A673 (cell line): ENCODE data around the gene ANKRD44. TPM values are rescaled to one million over a fixed set of nuclear protein-coding genes. Genes with fewer than 3 reads are reported as not detected.
A peak's percentile ranks its signal among the peaks of the same experiment; 100 is the strongest.

Source experiments
- BruUV-seq: library from RNA; stranded (reverse); fragments of 400-500 nt; replicated peaks from 2 replicates; lab custom pipeline; 2021; lab: Mats Ljungman, UMichigan
- CTCF ChIA-PET: fragments of 300-600 bp; sonication (Branson Sonifier 250); formaldehyde crosslinking; loops from one replicate; lab custom pipeline; 2022; ENCODE audit warnings: antibody characterized with exemption; lab: Charles Lee
- POLR2A ChIA-PET: fragments of 300-600 bp; sonication (Branson Sonifier 250); formaldehyde crosslinking; loops from one replicate; lab custom pipeline; 2022; ENCODE audit warnings: antibody characterized with exemption; ENCODE audit not compliant: low non-redundant PET; lab: Charles Lee
- DNase-seq: peaks from one replicate; pipeline ENCODE4 v3.0.0-alpha.2; 2015; ENCODE audit warnings: low spot score
- H3K27ac ChIP-seq: fragments of 200-600 bp; sonication (generic); 2 replicates; pipeline ENCODE4 v1.5.1; 2016; ENCODE audit warnings: mixed run types, low read depth, mild to moderate bottlenecking, mixed read lengths, antibody characterized with exemption, low read length; ENCODE audit not compliant: poor library complexity, severe bottlenecking
- H3K27me3 ChIP-seq: fragments of 200-600 bp; sonication (generic); replicated peaks from 2 replicates; pipeline ENCODE4 v1.6.1; 2017; ENCODE audit warnings: mixed run types, low read depth, mild to moderate bottlenecking, mixed read lengths, antibody characterized with exemption, low read length; ENCODE audit not compliant: insufficient read depth, poor library complexity
- H3K36me3 ChIP-seq: fragments of 200-600 bp; sonication (generic); 2 replicates; pipeline ENCODE4 v1.6.1; 2016; ENCODE audit warnings: mixed run types, mild to moderate bottlenecking, mixed read lengths, antibody characterized with exemption, low read length; ENCODE audit not compliant: insufficient read depth, poor library complexity, severe bottlenecking
- H3K4me1 ChIP-seq: fragments of 200-600 bp; sonication (generic); 2 replicates; pipeline ENCODE4 v1.6.1; 2017; ENCODE audit warnings: mixed run types, mild to moderate bottlenecking, mixed read lengths, antibody characterized with exemption, low read length; ENCODE audit not compliant: insufficient read depth, poor library complexity, severe bottlenecking
- H3K4me3 ChIP-seq: fragments of 200-600 bp; sonication (generic); 2 replicates; pipeline ENCODE4 v1.5.1; 2016; ENCODE audit warnings: low read depth, mixed run types, mild to moderate bottlenecking, mixed read lengths, low read length; ENCODE audit not compliant: poor library complexity, severe bottlenecking
- H3K9me3 ChIP-seq: fragments of 200-600 bp; sonication (generic); 2 replicates; pipeline ENCODE4 v1.6.1; 2016; ENCODE audit warnings: mixed run types, low read depth, mild to moderate bottlenecking, mixed read lengths, antibody characterized with exemption, low read length; ENCODE audit not compliant: poor library complexity, severe bottlenecking
- EZH2 ChIP-seq: fragments of 200-600 bp; sonication (generic); IDR thresholded peaks from 2 replicates; pipeline ENCODE4 v1.6.1; 2017; ENCODE audit warnings: borderline replicate concordance, low read depth, mild to moderate bottlenecking, mixed read lengths, antibody characterized with exemption, low read length; ENCODE audit not compliant: poor library complexity, severe bottlenecking
- intact Hi-C: fragments of 100-400 bp; cut with micrococcal nuclease; formaldehyde crosslinking; loops from one replicate; pipeline ENCODE4 v1.10.0; 2022; ENCODE audit not compliant: unreplicated experiment
- total RNA-seq: library from RNA; stranded (reverse); gene quantifications from 2 replicates; pipeline ENCODE4 v1.2.3, GENCODE V29; 2021
- TF ChIP-seq, protein P1 (sequence below): fragments of 300-800, 200-600 bp; sonication (generic); conservative IDR thresholded peaks from 2 replicates; pipeline ENCODE4 v1.5.1; 2017; ENCODE audit warnings: low read depth, mild to moderate bottlenecking, antibody characterized with exemption, low read length, moderate library complexity, mixed read lengths

Gene ANKRD44
- total RNA-seq, 1 experiment from 2014 or later = 17.0 TPM

DNA sequence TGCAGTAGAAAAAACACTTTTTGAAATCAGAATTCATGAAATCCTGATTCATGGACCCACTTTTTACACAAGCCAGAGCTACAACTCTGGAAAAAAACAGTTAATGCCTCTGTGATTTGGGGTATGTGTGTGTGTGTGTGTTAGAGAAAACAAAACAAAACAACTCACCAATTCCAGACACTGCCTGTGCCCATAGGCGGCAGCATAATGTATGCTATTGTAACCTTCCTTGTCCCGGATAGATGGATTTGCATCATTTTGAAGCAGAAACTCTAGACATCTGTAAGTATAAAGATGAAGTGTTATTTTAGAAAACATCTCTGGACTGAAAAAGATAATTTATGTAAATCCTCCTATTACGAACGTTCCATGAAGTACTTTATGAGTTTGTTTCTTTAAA is 232.0 kb downstream of the ANKRD44 start:
- peak overlapping the region; percentile 86 for H3K27ac ChIP-seq
- CTCF ChIA-PET = interaction anchor here (0.6 kb wide), 1 partner anchor 120 kb away, joined by 4 read pairs; no protein-coding TSS in a partner anchor
- intact Hi-C loops = loop anchor here (5.0 kb wide), 1 partner anchor 89 kb away; no protein-coding TSS in a partner anchor

DNA sequence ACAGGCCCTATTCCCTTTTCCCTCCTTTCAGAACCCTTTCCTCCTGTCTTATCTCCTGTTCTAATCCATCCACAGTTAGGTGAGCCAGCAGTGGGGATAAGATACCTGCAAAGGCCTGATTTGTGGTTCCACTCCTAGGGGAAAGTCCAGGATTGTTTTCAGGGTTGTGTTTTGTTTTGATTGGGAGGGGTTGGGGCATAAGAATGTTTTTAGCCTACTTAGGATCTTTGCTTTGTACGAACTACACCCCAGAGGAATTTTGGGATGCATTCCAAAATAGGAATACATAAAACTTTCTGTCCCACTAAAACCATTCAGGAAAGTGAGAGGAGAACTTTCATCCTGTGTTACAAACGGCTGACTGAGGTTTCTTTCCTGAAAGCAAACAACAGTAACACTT is 233.2 kb downstream of the ANKRD44 start:
- H3K36me3 ChIP-seq = peaks cover 8% of the 10 kb centered on the region
- ChIA-PET POLR2A (no interaction called here), CTCF (no interaction called here)
- no peak overlapping the region for H3K4me3 ChIP-seq
- H3K9me3 ChIP-seq = no peaks in the 10 kb centered on the region
- TF ChIP-seq, protein P1, sequence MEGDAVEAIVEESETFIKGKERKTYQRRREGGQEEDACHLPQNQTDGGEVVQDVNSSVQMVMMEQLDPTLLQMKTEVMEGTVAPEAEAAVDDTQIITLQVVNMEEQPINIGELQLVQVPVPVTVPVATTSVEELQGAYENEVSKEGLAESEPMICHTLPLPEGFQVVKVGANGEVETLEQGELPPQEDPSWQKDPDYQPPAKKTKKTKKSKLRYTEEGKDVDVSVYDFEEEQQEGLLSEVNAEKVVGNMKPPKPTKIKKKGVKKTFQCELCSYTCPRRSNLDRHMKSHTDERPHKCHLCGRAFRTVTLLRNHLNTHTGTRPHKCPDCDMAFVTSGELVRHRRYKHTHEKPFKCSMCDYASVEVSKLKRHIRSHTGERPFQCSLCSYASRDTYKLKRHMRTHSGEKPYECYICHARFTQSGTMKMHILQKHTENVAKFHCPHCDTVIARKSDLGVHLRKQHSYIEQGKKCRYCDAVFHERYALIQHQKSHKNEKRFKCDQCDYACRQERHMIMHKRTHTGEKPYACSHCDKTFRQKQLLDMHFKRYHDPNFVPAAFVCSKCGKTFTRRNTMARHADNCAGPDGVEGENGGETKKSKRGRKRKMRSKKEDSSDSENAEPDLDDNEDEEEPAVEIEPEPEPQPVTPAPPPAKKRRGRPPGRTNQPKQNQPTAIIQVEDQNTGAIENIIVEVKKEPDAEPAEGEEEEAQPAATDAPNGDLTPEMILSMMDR = no peak
- H3K27ac ChIP-seq = peak overlapping the region; percentile 86
- DNase-seq = no peak
- H3K4me1 ChIP-seq = peaks cover 65% of the 10 kb centered on the region
- intact Hi-C loops = loop anchor here (5.0 kb wide), 1 partner anchor 90 kb away; no protein-coding TSS in a partner anchor
- no peaks in the 10 kb centered on the region for H3K27me3 ChIP-seq
- no TSS peak for BruUV-seq

More for the DNA sequence above, 232.0 kb downstream of the ANKRD44 start:
- peak; percentile 81 for DNase-seq
- POLR2A ChIA-PET = no interaction called here
- H3K36me3 ChIP-seq = peaks cover 8% of the 10 kb centered on the region
- no peaks in the 10 kb centered on the region for H3K27me3 ChIP-seq
- no peaks in the 10 kb centered on the region for H3K9me3 ChIP-seq
- TF ChIP-seq, protein P1 = peak; percentile 69
- no peak for TF ChIP-seq EZH2
- H3K4me3 ChIP-seq = no peak overlapping the region
- H3K4me1 ChIP-seq = peaks cover 53% of the 10 kb centered on the region
- BruUV-seq = no TSS peak

DNA sequence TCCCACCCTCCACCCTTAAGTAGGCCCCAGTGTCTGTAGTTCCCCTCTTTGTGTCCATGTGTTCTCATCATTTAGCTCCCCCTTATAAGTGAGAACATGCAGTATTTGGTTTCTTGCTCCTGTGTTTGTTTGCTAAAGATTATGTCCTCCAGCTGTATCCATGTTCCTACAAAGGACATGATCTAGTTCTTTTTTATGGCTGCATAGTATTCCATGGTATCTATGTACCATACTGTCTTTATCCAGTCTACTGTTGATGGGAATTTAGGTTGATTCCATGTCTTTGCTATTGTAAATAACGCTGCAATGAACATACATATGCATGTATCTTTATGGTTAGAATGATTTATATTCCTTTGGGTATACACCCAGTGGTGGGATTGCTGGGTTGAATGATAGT is 233.9 kb downstream of the ANKRD44 start:
- Histone ChIP-seq H3K4me3 (no peak overlapping the region), H3K9me3 (no peaks in the 10 kb centered on the region), H3K4me1 (peaks cover 72% of the 10 kb centered on the region), H3K27ac (peak overlapping the region; percentile 86), H3K36me3 (peaks cover 8% of the 10 kb centered on the region), H3K27me3 (no peaks in the 10 kb centered on the region)
- CTCF ChIA-PET = no interaction called here
- POLR2A ChIA-PET = no interaction called here
- TF ChIP-seq, protein P1 = no peak
- no peak for TF ChIP-seq EZH2
- DNase-seq = no peak
- intact Hi-C loops = loop anchor here (5.0 kb wide), 1 partner anchor 91 kb away; no protein-coding TSS in a partner anchor
- BruUV-seq = no TSS peak
